Stimulated activated CD8-positive, alpha-beta memory T cell treated with anti-CD3 and anti-CD28 coated beads, Interleukin-12 subunit alpha, Interleukin-12 subunit beta, amount 100 ng/mL, for 24 hours (primary cell): ENCODE data around the gene RBM39.
"Not testable (repeated sequence)": the region's sequence is repeated elsewhere in the genome, so short reads cannot be mapped to it uniquely, and the experiment has no call there.

ENCODE experiments used
- DNase-seq: peaks from one replicate; pipeline ENCODE4 v3.0.0-alpha.2; 2020; ENCODE audit errors: extremely low read depth

RBM39 gene

GRCh38 chr20:35741892-35742740, at the start of gene RBM39:
Gene RBM39, minus strand, starts transcription at chr20:35742260. Its CDS starts 1,386 bp downstream, at chr20:35740874.
- DNase-seq = peak; percentile 95

- DNase-seq = no peak
These were observed 49.8 kb upstream of the RBM39 start for GRCh38 chr20:35791821-35792220.

DNA sequence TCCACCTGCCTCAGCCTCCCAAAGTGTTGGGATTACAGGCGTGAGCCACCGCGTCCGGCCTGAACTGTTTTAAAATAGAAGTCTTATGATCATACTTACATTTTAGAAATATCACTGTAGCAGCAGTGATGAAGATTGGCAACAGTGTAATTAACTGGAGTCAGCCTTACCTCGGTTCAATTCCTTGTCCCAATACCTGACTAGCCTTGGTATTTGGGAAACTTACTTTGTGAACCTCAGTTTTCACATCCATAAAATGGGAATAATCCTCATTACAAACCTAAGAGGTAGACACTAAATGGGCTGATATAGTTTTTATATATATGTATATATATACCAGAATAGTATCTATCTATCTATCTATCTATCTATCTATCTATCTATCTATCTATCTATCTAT, 49.0 kb upstream of the RBM39 start:
- DNase-seq = no peak

DNA sequence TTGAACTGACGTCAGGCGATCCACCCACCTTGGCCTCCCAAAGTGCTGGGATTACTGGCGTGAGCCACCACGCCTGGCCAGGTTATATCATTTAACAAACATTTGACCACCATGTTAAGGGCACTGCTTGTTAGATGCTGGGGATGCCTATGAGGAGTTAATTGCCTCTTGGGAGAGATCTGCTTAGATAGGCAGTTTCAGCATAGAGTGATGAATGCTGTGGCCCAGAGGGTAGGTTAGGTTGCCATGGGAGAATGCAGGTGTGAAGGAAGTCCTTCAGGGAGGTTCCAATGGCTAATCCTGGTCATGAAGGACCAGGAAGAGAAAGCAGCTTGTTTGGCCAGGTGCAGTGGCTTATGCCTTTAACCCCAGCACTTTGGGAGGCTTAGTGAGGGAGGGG, 46.7 kb upstream of the RBM39 start:
- no peak for DNase-seq

DNA sequence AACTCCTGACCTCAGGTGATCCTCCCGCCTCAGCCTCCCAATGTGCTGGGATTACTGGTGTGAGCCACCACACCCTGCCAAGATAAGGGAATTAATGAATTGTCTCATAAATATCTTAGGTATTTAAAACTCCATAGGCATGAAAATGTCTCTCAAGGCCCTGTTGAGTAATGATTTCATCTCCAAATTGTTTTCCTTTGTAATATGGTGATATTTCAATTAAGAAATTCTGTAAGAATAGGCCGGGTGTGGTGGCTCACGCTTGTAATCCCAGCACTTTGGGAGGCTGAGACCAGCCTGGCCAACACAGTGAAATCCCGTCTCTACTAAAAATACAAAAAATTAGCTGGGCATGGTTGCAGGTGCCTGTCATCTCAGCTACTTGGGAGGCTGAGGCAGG, 43.5 kb upstream of the RBM39 start:
- DNase-seq = not testable (repeated sequence)

- DNase-seq = not testable (repeated sequence)
These were observed 41.8 kb upstream of the RBM39 start for GRCh38 chr20:35783811-35784210.

DNA sequence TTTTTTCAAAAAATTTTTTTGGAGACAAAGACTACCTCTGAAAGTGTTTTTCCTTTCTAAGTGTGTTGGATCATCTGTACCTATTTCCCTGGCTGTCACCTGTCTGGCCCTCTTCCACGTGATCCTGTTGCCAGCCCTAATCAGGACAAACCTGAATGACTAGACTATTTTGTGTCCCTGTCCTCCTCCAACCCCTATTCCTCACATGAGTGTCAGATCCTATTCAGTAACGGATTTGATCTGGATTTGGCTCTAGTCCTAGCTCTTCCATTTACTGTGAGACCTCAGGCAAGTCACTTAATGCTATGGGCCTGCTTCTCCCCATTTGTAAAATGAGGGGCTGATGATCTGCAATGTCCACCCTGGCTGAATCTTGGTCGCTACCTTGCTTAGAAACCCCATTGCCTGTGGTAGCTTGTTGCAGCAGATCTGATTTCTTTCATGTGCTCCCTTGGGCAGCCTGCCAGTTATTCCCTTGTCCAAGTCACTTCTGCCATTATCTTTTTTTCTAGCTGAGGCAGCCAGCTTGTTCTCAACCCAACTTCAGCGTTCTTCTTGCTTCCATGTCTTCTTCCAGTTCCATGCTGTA, 34.5 kb upstream of the RBM39 start:
- DNase-seq = no peak

GRCh38 chr20:35774391-35774790, 32.3 kb upstream of the RBM39 start:
- no peak for DNase-seq

- DNase-seq = no peak
These were observed 31.2 kb upstream of the RBM39 start for GRCh38 chr20:35773154-35773751.

- no peak for DNase-seq
These were observed 30.6 kb upstream of the RBM39 start for GRCh38 chr20:35772563-35773058.

GRCh38 chr20:35771689-35772562, 29.9 kb upstream of the RBM39 start, which contains the start of gene PHF20:
Gene PHF20, plus strand, starts transcription at chr20:35772015. Its CDS starts 29,508 bp downstream, at chr20:35801523.
- DNase-seq = peak; percentile 99

GRCh38 chr20:35771367-35771688, 29.3 kb upstream of the RBM39 start:
- DNase-seq = no peak

- DNase-seq = no peak
These were observed 26.9 kb upstream of the RBM39 start for GRCh38 chr20:35768731-35769664.

- DNase-seq = no peak
These were observed 25.8 kb upstream of the RBM39 start for GRCh38 chr20:35767683-35768481.

DNA sequence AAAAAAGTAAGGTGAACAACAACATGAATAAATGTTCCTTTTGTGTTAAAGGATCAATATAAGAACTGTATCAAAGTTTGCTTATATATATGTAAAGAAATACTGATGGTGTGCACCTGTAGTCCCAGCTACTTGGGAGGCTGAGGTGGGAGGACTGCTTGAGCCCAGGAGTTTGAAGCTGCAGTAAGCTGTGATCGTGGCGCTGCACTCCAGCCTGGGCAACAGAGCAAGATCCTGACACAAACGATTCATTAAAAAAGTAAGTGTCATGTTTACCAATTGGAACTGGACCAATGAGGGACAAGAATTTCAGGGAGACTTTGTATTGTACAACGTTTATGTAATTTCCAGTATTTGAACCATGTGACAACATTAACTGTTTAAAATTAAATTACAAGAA, 24.8 kb upstream of the RBM39 start:
- no peak for DNase-seq

GRCh38 chr20:35764936-35765335, 22.9 kb upstream of the RBM39 start:
- DNase-seq = not testable (repeated sequence)

DNA sequence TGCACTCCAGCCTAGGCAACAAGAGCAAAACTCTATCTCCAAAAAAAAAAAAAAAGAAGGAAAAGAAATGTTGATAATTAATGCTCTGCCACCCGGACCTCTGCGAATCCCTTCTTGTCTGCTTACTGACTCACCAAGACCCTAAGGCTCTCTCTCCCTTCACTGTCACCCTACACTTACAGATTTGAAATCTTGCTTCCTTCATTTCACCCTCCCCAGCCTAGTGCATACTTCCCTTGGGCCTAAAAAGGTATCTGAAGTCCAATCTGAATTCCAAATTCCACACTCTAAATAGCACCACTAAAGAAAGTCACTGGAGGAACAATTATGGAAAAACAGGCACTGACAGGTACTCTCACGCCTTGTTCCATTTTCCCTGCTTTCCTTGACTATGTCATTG, 20.4 kb upstream of the RBM39 start:
- no peak for DNase-seq

- not testable (repeated sequence) for DNase-seq
These were observed 19.5 kb upstream of the RBM39 start for GRCh38 chr20:35761548-35761947.

DNA sequence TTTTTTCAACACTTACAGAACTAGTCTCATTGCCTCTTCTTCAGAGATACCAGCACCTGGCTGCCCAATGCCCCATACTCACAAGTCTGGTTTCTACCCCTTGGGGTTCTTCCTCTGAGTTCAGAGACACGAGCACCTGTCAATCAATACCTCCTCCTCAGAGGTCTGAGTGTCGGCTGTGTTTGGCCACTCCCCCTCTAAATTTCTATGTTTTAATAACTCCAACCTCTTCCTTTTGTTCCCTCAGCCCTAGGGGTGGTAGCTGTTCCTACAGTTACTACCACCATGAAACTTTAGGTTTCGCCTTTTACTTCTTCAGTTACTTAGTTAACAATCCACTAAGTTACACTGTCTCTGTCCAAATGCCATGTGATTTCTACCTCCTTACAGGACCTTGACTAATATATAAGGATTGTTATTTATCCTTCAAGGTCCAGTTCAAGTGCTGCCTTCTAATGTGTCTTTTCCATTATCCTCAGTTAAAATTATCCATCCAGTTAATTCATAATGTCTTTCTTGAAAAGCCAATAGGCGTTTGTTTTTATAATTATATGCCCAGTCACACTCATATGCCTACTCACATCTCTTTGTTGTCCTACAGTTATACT, 15.1 kb upstream of the RBM39 start:
- DNase-seq = no peak
